Prostate gland (tissue), 2 donors: Measurements from ENCODE around the gene PRRC2A.

Experiments
- CTCF ChIP-seq, 4 experiments: fragments of 200-600 bp in 2 of 4; fragments of 450-650 bp in 2 of 4; sonication (generic) in 2 of 4; IDR thresholded peaks; 1 replicate in 3 of 4; 2 replicates in 1 of 4; pipeline ENCODE4 v1.5.1; 2016 to 2019; ENCODE audit warnings: antibody characterized with exemption in 4 of 4, mild to moderate bottlenecking in 2 of 4, moderate library complexity in 2 of 4
- POLR2AphosphoS5 ChIP-seq: sonication (generic); formaldehyde crosslinking; IDR thresholded peaks from one replicate; pipeline ENCODE4 v1.6.1; 2017; ENCODE audit warnings: antibody characterized with exemption

GRCh38 chr6:31663961-31664789 is 43.7 kb downstream of the PRRC2A start:
- TF ChIP-seq CTCF (IDR thresholded peaks at IDR 0.05), result no peak
- no peak for TF ChIP-seq POLR2AphosphoS5
